ENCODE data around the gene PDE7B.

The PDE7B gene

GRCh38 chr6:135922746-135923145 is 71.2 kb downstream of the PDE7B start:
- Histone ChIP-seq H3K27ac (replicated peaks) (no peak overlapping the region), H3K27me3 (ENCODE audit: insufficient read depth, poor library complexity, severe bottlenecking) (peaks cover 2% of the 10 kb centered on the region), H3K4me3 (replicated peaks; ENCODE audit: insufficient read depth, low read length) (no peak overlapping the region)
- no peak for DNase-seq (ENCODE audit: low read depth in 1 of 2, low spot score in 1 of 2)
- TF ChIP-seq SPI1 (IDR thresholded peaks at IDR 0.05; ENCODE audit: borderline replicate concordance, low read depth) (no peak), CTCF (IDR thresholded peaks at IDR 0.05; ENCODE audit: insufficient read depth, low read length) (no peak), GABPA (IDR thresholded peaks at IDR 0.05; ENCODE audit: low read depth) (no peak), POLR2AphosphoS5 (IDR thresholded peaks at IDR 0.05; ENCODE audit: low read depth) (no peak), REST (IDR thresholded peaks at IDR 0.05; ENCODE audit: insufficient replicate concordance, low read depth) (no peak)

- Histone ChIP-seq H3K27ac (replicated peaks) (no peak overlapping the region), H3K4me3 (replicated peaks; ENCODE audit: insufficient read depth, low read length) (no peak overlapping the region), H3K27me3 (ENCODE audit: insufficient read depth, poor library complexity, severe bottlenecking) (no peaks in the 10 kb centered on the region)
- no peak for TF ChIP-seq POLR2AphosphoS5 (IDR thresholded peaks at IDR 0.05; ENCODE audit: low read depth)
- DNase-seq (ENCODE audit: low read depth in 1 of 2, low spot score in 1 of 2), result no peak
These were observed 81.2 kb downstream of the PDE7B start for GRCh38 chr6:135932651-135933050.

- no peak for TF ChIP-seq GABPA (IDR thresholded peaks at IDR 0.05; ENCODE audit: low read depth)
- no peak for TF ChIP-seq SPI1 (IDR thresholded peaks at IDR 0.05; ENCODE audit: borderline replicate concordance, low read depth)
- TF ChIP-seq REST (IDR thresholded peaks at IDR 0.05; ENCODE audit: insufficient replicate concordance, low read depth), result no peak
- TF ChIP-seq CTCF (IDR thresholded peaks at IDR 0.05; ENCODE audit: insufficient read depth, low read length), result no peak
- TF ChIP-seq POLR2AphosphoS5 (IDR thresholded peaks at IDR 0.05; ENCODE audit: low read depth), result no peak
- Histone ChIP-seq H3K27me3 (ENCODE audit: insufficient read depth, poor library complexity, severe bottlenecking) (no peaks in the 10 kb centered on the region), H3K4me3 (replicated peaks; ENCODE audit: insufficient read depth, low read length) (no peak overlapping the region), H3K27ac (replicated peaks) (no peak overlapping the region)
- no peak for DNase-seq (ENCODE audit: low read depth in 1 of 2, low spot score in 1 of 2)
These were observed 84.6 kb downstream of the PDE7B start for GRCh38 chr6:135935941-135936601.

- Histone ChIP-seq H3K4me3 (replicated peaks; ENCODE audit: insufficient read depth, low read length) (no peak overlapping the region), H3K27me3 (ENCODE audit: insufficient read depth, poor library complexity, severe bottlenecking) (no peaks in the 10 kb centered on the region), H3K27ac (replicated peaks) (no peak overlapping the region)
- DNase-seq (ENCODE audit: low read depth in 1 of 2, low spot score in 1 of 2), result no peak
- TF ChIP-seq GABPA (IDR thresholded peaks at IDR 0.05; ENCODE audit: low read depth) (no peak), SPI1 (IDR thresholded peaks at IDR 0.05; ENCODE audit: borderline replicate concordance, low read depth) (no peak), CTCF (IDR thresholded peaks at IDR 0.05; ENCODE audit: insufficient read depth, low read length) (no peak), REST (IDR thresholded peaks at IDR 0.05; ENCODE audit: insufficient replicate concordance, low read depth) (no peak), POLR2AphosphoS5 (IDR thresholded peaks at IDR 0.05; ENCODE audit: low read depth) (no peak)
These were observed 85.1 kb downstream of the PDE7B start for GRCh38 chr6:135936606-135937005.
